Fibroblast of the aortic adventitia (primary cell): Measurements from ENCODE around the gene CARD16. TPM values are rescaled to one million over a fixed set of nuclear protein-coding genes. Genes with fewer than 3 reads are reported as not detected.

Experiments
- DNase-seq: peaks from one replicate; pipeline ENCODE4 v3.0.0-alpha.2; 2010; ENCODE audit warnings: low read depth
- H3K4me3 ChIP-seq: 2 replicates; pipeline ENCODE4 v1.5.1; 2011; ENCODE audit warnings: low read depth, mild to moderate bottlenecking, control low read depth, low read length, moderate library complexity
- CTCF ChIP-seq: IDR thresholded peaks from 2 replicates; pipeline ENCODE4 v1.5.1; 2011; ENCODE audit warnings: mild to moderate bottlenecking, low read length, control low read depth, inconsistent platforms; ENCODE audit not compliant: insufficient read depth
- total RNA-seq: library from RNA; depleted of rRNA; stranded (reverse); fragments of >200 nt; gene quantifications from 2 replicates; pipeline ENCODE4 v1.2.3, GENCODE V29; 2012; ENCODE audit warnings: low replicate concordance

Gene CARD16
- total RNA-seq, 1 donor: 5.3 TPM

- no peak for DNase-seq
- H3K4me3 ChIP-seq: no peak overlapping the region
- TF ChIP-seq CTCF: no peak
Observed at GRCh38 chr11:104991994-104992393, 53.1 kb downstream of the CARD16 start.

Other genes with a start within 250 kb of the CARD16 start
- 0.18 TPM in 1 of 2 replicates, not detected in the other for gene CASP12, start 146.9 kb downstream of the CARD16 start, total RNA-seq
- 158 and 245 TPM in 2 replicates for gene CASP4, start 76.8 kb downstream of the CARD16 start, total RNA-seq
- gene CASP5, start 22.2 kb downstream of the CARD16 start, total RNA-seq: not detected in 2 replicates
- 12.3 and 21.0 TPM in 2 replicates for gene CASP1, start 10.2 kb downstream of the CARD16 start, total RNA-seq
- gene CARD18, start 94.4 kb upstream of the CARD16 start, total RNA-seq: not detected in 2 replicates